ENCODE data around the gene PRR3. TPM values are rescaled to one million over a fixed set of nuclear protein-coding genes. Genes with fewer than 3 reads are reported as not detected.

PRR3 gene
- total and polyA plus RNA-seq, 9 of the 15 experiments (the other 6 are each of a cell fraction or from before 2014, with no cell fraction given) = 23.5 to 59.6 (median 28.8) TPM

DNA sequence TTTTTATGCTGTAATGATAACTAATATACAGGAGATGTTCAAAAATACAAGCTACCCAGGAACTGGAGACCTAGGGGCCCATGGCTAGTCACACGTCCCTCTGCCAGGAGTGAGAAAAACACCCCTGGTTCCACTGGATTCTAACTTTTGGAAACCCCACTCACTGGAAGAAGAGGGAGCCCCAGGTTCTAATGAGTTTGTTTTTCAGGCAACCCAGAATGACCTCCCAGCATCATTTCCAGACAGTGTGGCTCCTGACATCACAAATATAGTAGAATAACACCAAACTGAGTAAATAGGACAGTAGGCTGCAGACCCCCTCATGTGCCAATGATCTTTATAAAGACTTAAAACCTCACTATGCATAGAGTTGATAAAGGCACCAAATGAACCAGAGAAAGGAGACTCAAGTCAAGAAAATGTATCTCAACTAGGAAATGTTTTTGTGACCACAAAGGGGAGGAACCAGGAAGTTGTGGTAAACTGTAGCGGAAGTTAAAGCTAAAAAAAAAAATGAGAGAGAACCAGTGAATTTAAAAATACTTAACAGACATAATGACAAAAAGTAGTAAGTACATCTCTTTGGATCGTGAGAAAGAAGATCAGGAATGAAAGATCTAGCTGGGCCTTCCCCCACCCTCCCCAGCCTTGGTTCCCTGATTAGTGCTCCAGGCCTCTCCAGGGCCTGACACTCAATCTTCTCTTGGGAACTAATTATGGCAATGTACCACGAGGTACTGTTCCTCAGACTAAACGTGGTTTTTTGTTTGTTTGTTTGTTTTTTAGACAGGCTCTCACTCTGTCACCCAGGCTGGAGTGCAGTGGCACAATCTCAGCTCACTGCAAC lies 48.0 kb upstream of the PRR3 start (continued):
- TF ChIP-seq, protein P1, sequence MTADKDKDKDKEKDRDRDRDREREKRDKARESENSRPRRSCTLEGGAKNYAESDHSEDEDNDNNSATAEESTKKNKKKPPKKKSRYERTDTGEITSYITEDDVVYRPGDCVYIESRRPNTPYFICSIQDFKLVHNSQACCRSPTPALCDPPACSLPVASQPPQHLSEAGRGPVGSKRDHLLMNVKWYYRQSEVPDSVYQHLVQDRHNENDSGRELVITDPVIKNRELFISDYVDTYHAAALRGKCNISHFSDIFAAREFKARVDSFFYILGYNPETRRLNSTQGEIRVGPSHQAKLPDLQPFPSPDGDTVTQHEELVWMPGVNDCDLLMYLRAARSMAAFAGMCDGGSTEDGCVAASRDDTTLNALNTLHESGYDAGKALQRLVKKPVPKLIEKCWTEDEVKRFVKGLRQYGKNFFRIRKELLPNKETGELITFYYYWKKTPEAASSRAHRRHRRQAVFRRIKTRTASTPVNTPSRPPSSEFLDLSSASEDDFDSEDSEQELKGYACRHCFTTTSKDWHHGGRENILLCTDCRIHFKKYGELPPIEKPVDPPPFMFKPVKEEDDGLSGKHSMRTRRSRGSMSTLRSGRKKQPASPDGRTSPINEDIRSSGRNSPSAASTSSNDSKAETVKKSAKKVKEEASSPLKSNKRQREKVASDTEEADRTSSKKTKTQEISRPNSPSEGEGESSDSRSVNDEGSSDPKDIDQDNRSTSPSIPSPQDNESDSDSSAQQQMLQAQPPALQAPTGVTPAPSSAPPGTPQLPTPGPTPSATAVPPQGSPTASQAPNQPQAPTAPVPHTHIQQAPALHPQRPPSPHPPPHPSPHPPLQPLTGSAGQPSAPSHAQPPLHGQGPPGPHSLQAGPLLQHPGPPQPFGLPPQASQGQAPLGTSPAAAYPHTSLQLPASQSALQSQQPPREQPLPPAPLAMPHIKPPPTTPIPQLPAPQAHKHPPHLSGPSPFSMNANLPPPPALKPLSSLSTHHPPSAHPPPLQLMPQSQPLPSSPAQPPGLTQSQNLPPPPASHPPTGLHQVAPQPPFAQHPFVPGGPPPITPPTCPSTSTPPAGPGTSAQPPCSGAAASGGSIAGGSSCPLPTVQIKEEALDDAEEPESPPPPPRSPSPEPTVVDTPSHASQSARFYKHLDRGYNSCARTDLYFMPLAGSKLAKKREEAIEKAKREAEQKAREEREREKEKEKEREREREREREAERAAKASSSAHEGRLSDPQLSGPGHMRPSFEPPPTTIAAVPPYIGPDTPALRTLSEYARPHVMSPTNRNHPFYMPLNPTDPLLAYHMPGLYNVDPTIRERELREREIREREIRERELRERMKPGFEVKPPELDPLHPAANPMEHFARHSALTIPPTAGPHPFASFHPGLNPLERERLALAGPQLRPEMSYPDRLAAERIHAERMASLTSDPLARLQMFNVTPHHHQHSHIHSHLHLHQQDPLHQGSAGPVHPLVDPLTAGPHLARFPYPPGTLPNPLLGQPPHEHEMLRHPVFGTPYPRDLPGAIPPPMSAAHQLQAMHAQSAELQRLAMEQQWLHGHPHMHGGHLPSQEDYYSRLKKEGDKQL (CRISPR knock-in tag; IDR thresholded peaks at IDR 0.05; ENCODE audit: borderline replicate concordance) = no peak
- TF ChIP-seq ATF7 (IDR thresholded peaks at IDR 0.05) (no peak), YBX1 (IDR thresholded peaks at IDR 0.05) (no peak), PCBP2 (IDR thresholded peaks at IDR 0.05; ENCODE audit: low read depth, low read length, poor library complexity, severe bottlenecking) (no peak), ZNF316 (IDR thresholded peaks at IDR 0.05) (no peak), ELF2 (CRISPR knock-in tag; IDR thresholded peaks at IDR 0.05) (0 out of 2 replicates have a peak, but pooled peaks have one; percentile 44), HMG20A (CRISPR knock-in tag; conservative IDR thresholded peaks at IDR 0.05) (no peak), CBX8 (IDR thresholded peaks at IDR 0.05; ENCODE audit: borderline replicate concordance, extremely low read depth, low read depth, low read length, poor library complexity, severe bottlenecking) (no peak), POLR2H (tag; IDR thresholded peaks at IDR 0.05; ENCODE audit: low read depth) (peak; percentile 42; the same call in 1 of the 2 replicates), ZKSCAN8 (CRISPR knock-in tag; IDR thresholded peaks at IDR 0.05) (peak; percentile 63; the same call in 1 of the 2 replicates), NR1H2 (CRISPR knock-in tag; IDR thresholded peaks at IDR 0.05) (no peak), KAT2B (IDR thresholded peaks at IDR 0.05; ENCODE audit: low read depth, low read length) (no peak), ZNF778 (CRISPR knock-in tag; IDR thresholded peaks at IDR 0.05) (no peak), IFI16 (CRISPR knock-in tag; IDR thresholded peaks at IDR 0.05) (no peak)
- TF ChIP-seq, protein P2, sequence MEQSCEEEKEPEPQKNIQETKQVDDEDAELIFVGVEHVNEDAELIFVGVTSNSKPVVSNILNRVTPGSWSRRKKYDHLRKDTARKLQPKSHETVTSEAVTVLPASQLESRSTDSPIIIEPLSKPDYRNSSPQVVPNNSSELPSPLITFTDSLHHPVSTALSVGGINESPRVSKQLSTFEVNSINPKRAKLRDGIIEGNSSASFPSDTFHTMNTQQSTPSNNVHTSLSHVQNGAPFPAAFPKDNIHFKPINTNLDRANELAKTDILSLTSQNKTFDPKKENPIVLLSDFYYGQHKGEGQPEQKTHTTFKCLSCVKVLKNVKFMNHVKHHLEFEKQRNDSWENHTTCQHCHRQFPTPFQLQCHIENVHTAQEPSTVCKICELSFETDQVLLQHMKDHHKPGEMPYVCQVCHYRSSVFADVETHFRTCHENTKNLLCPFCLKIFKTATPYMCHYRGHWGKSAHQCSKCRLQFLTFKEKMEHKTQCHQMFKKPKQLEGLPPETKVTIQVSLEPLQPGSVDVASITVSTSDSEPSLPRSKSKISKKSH (CRISPR knock-in tag; IDR thresholded peaks at IDR 0.05) = no peak
- TF ChIP-seq, protein P3, sequence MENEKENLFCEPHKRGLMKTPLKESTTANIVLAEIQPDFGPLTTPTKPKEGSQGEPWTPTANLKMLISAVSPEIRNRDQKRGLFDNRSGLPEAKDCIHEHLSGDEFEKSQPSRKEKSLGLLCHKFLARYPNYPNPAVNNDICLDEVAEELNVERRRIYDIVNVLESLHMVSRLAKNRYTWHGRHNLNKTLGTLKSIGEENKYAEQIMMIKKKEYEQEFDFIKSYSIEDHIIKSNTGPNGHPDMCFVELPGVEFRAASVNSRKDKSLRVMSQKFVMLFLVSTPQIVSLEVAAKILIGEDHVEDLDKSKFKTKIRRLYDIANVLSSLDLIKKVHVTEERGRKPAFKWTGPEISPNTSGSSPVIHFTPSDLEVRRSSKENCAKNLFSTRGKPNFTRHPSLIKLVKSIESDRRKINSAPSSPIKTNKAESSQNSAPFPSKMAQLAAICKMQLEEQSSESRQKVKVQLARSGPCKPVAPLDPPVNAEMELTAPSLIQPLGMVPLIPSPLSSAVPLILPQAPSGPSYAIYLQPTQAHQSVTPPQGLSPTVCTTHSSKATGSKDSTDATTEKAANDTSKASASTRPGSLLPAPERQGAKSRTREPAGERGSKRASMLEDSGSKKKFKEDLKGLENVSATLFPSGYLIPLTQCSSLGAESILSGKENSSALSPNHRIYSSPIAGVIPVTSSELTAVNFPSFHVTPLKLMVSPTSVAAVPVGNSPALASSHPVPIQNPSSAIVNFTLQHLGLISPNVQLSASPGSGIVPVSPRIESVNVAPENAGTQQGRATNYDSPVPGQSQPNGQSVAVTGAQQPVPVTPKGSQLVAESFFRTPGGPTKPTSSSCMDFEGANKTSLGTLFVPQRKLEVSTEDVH (IDR thresholded peaks at IDR 0.05; ENCODE audit: low read depth, partially characterized antibody) = no peak
